ENCODE data around the gene CA12.

Gene CA12

DNA sequence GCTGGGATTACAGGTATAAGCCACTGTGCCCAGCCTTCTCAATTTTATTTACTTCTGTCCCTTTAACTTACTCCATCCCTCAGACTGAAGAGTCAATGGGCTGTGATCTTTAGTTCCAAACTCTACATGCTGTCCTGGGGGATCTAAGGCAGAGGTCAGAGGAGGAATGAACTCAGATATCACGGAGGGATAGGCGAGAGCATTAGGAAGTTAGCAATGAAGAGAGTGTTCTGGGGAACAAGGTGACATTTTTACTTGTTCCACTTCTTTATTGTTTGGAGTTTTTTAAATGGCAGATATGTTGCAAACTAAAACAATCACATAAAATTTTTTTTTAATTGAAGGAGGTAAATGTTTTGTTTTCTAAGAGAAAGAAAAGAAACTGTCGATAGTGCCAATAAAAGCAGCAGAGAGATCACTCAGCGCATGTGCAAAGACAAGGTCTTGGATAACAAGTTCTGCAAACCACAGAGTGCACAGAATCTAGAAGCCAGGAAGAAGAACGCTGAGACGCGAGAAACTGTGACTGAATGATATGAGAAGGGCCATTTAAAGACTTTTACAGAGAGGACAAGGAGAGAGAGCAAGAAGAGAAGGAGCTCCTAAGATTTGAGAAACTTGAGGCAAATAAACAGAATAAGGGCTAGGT is 10.8 kb upstream of the CA12 start:
- DNase-seq (ENCODE audit: low spot score): no peak
- in situ Hi-C loops (cut with MboI; ENCODE audit: low sequenced_read_pairs, unreplicated experiment): no loop called here
- TF ChIP-seq, protein P1, sequence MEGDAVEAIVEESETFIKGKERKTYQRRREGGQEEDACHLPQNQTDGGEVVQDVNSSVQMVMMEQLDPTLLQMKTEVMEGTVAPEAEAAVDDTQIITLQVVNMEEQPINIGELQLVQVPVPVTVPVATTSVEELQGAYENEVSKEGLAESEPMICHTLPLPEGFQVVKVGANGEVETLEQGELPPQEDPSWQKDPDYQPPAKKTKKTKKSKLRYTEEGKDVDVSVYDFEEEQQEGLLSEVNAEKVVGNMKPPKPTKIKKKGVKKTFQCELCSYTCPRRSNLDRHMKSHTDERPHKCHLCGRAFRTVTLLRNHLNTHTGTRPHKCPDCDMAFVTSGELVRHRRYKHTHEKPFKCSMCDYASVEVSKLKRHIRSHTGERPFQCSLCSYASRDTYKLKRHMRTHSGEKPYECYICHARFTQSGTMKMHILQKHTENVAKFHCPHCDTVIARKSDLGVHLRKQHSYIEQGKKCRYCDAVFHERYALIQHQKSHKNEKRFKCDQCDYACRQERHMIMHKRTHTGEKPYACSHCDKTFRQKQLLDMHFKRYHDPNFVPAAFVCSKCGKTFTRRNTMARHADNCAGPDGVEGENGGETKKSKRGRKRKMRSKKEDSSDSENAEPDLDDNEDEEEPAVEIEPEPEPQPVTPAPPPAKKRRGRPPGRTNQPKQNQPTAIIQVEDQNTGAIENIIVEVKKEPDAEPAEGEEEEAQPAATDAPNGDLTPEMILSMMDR (IDR thresholded peaks at IDR 0.05; ENCODE audit: borderline replicate concordance, control extremely low read depth, extremely low read depth, insufficient read depth, missing control alignments): no peak

DNA sequence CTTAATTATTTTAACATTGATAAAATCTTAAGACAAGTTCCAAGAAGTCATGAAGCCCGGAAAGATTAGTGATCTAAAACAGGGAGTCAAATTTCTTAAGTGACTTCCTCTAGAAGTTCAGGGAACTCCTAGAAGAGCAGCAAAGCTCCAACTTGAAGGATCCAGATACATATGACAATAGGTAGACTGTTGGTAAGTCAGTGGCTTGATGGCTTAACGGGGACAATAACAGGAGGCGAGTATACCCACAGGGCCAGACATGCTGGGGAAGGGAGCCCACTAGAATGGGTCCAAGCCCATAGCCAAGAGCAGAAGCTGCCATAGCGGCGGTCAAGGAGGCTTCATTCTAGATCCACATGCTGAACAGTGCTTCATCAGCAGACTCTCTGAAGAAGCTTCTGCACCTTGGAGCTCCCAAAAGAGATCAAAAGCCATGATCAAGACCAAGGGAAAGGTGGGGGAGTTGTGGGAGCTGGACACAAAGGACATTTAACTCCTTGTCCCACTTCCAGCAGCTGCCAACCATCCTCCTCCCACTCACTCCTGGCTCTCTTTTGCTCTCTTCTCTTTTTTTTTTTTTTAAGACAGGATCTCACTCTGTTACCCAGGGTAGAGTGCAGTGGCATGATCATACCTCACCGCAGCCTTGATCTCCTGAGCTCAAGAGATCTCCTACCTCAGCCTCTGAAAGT is 10.2 kb upstream of the CA12 start:
- TF ChIP-seq, protein P1 (IDR thresholded peaks at IDR 0.05; ENCODE audit: borderline replicate concordance, control extremely low read depth, extremely low read depth, insufficient read depth, missing control alignments): no peak
- DNase-seq (ENCODE audit: low spot score): no peak
- in situ Hi-C loops (cut with MboI; ENCODE audit: low sequenced_read_pairs, unreplicated experiment): no loop called here

DNA sequence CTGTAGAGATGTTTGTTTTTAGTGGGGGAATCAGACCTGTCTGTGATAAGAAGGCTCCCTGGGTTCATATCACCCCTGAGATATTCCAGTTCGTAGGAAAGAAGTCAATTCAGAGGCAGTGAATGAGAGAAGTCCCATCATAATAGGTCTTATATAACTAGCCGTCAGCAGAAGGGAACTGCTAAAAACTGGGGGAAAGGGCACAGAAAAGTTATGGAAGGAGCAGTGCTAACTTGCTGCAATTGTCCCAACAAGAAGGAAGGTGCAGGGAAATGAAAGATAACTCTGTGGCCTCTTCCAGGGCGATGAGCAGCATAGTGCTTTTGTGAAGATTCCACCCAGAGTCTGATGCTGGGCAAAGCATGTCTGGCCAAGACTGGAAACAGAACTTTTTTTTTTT is 9.0 kb upstream of the CA12 start:
- TF ChIP-seq, protein P1 (IDR thresholded peaks at IDR 0.05; ENCODE audit: borderline replicate concordance, control extremely low read depth, extremely low read depth, insufficient read depth, missing control alignments): no peak
- in situ Hi-C loops (cut with MboI; ENCODE audit: low sequenced_read_pairs, unreplicated experiment): no loop called here

DNA sequence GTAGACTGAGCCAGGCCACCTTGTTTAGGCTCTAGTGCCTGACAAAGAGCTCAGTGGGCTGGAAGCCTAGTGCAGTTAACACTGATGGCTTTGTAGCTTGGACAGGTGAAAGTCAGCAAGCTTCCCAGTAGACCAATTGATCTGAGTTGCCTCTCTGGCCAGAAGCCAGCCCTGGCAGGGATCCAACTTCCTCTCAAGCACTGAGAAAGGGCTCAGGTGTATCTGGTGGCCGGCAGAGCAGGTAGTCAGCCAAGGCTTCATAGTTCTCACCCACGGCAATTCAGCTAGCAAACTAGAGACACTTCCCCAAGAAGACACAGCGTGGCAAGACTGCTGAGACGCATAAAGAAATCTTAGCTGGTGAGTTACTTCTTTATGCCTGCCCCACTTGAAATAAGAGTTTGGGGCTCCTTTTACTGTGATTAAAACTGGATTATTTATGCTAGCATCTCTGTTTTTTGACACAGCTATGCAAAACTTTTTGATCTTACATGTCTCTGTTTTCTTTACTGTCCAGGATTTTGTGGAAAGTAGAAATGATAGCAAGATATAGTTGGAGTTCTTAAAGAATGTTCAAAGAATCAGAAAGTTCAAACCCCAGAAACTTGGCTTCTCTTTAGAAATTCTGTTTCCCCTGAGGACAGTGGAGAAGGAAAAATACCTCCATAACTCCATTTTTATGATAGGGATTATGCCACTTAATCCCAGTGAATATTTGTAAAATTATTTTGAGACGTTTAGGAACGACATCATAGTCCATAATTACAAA is 8.4 kb upstream of the CA12 start:
- in situ Hi-C loops (cut with MboI; ENCODE audit: low sequenced_read_pairs, unreplicated experiment): no loop called here
- TF ChIP-seq, protein P1 (IDR thresholded peaks at IDR 0.05; ENCODE audit: borderline replicate concordance, control extremely low read depth, extremely low read depth, insufficient read depth, missing control alignments): no peak
- no peak for DNase-seq (ENCODE audit: low spot score)

More for the DNA sequence above, 9.0 kb upstream of the CA12 start:
- no peak for DNase-seq (ENCODE audit: low spot score)

DNA sequence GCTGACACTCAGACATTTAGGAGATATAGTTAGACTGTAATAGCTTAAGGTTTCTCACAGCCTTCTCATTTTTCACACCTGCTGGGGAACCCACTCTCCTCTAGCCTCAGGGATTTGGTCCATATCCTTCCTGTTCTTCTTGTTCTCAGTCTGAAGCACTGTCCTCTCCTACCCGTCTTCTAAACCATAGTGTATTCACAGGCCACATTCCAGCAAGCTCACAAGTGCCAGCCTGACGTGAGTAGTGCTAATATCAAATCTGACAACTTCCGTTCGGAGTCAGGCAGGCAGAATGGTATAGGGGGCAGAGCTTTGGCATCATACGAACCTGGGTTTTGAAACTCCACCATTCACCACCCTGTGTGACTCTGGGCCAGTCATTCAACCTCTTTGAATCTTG is 6.9 kb upstream of the CA12 start:
- DNase-seq (ENCODE audit: low spot score): no peak
- TF ChIP-seq, protein P1 (IDR thresholded peaks at IDR 0.05; ENCODE audit: borderline replicate concordance, control extremely low read depth, extremely low read depth, insufficient read depth, missing control alignments): no peak
- in situ Hi-C loops (cut with MboI; ENCODE audit: low sequenced_read_pairs, unreplicated experiment): no loop called here

DNA sequence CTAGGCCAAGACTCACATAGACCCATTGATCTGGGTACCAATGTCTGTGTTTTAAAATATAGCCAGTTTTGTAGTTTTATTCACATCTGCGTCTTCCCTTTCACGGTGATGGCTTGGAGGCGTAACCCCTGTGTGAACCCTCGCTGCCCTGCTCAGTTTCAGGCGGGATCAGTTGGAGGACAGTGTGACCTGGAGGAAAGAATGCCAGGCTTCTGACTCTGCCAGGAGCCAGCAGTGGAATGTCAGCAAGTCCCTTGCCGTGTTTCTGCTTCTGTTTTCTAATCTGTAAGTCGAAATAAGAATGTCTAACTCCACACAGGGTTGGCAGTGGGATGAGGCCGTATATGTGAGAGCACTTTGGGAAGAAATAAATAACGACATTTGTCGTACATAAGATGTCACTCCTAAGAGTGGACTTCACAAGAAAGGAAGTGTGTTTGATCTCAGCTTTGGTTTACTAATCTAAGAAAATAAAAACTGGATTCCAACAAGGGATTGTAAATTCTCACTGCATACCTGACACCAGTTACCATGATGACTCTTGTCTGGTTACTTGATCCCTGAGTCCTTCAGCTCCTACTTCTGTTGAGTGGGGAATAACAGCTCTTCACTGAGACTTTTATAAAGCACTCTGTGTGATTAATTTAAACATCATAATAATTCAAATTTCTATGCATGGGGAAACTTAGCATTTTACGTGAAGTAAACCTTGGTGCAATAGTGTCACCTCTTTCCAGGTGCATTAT is 6.3 kb upstream of the CA12 start:
- no peak for DNase-seq (ENCODE audit: low spot score)
- in situ Hi-C loops (cut with MboI; ENCODE audit: low sequenced_read_pairs, unreplicated experiment): no loop called here
- TF ChIP-seq, protein P1 (IDR thresholded peaks at IDR 0.05; ENCODE audit: borderline replicate concordance, control extremely low read depth, extremely low read depth, insufficient read depth, missing control alignments): no peak

All from GM13976 (cell line).